Activated naive CD4-positive, alpha-beta T cell (primary cell): ENCODE results near the gene TOMM5.

ENCODE experiments used
- DNase-seq, 4 experiments: peaks; one replicate each; lab custom pipeline; 2025; lab: John Stamatoyannopoulos, UW

TOMM5 gene

GRCh38 chr9:37562826-37563225, 29.6 kb downstream of the TOMM5 start:
- DNase-seq: no peak

GRCh38 chr9:37561682-37562081, 30.7 kb downstream of the TOMM5 start:
- no peak for DNase-seq

- DNase-seq: no peak
Observed at GRCh38 chr9:37559855-37560592, 32.4 kb downstream of the TOMM5 start.

GRCh38 chr9:37559125-37559524, 33.3 kb downstream of the TOMM5 start:
- DNase-seq: no peak

- DNase-seq: no peak
Observed at GRCh38 chr9:37555786-37556185, 36.6 kb downstream of the TOMM5 start.

GRCh38 chr9:37554318-37554717, 38.1 kb downstream of the TOMM5 start:
- no peak for DNase-seq

GRCh38 chr9:37551888-37552287, 40.5 kb downstream of the TOMM5 start:
- no peak for DNase-seq

- no peak for DNase-seq
Observed at GRCh38 chr9:37551468-37551867, 40.9 kb downstream of the TOMM5 start.

- DNase-seq: no peak
Observed at GRCh38 chr9:37550781-37551180, 41.6 kb downstream of the TOMM5 start.

- DNase-seq: no peak
Observed at GRCh38 chr9:37549527-37549926, 42.9 kb downstream of the TOMM5 start.

- no peak for DNase-seq
Observed at GRCh38 chr9:37547328-37547878, 45.0 kb downstream of the TOMM5 start.

- DNase-seq: no peak
Observed at GRCh38 chr9:37543468-37543867, 48.9 kb downstream of the TOMM5 start.

GRCh38 chr9:37542895-37543294, 49.5 kb downstream of the TOMM5 start:
- DNase-seq: no peak

GRCh38 chr9:37542488-37542887, 49.9 kb downstream of the TOMM5 start:
- DNase-seq: no peak

GRCh38 chr9:37541465-37541864, 50.9 kb downstream of the TOMM5 start:
- no peak for DNase-seq

GRCh38 chr9:37540634-37541033, 51.8 kb downstream of the TOMM5 start:
- DNase-seq: no peak

GRCh38 chr9:37539634-37540033, 52.8 kb downstream of the TOMM5 start:
- no peak for DNase-seq
